Pancreas (tissue), 10 donors: ENCODE data around the gene ARL8B. TPM values are rescaled to one million over a fixed set of nuclear protein-coding genes. Genes with fewer than 3 reads are reported as not detected.

Experiments used
- ATAC-seq, 4 donors: fragments of 200-7000 bp; cut with Tn5 transposase; one replicate each; pipeline versions ENCODE4 v1.8.0 to v1.9.1; 2020; ENCODE audit warnings: mild to moderate bottlenecking in 4 of 4, moderate library complexity in 4 of 4
- DNase-seq, 6 donors: peaks; one replicate each; pipeline ENCODE4 v3.0.0-alpha.2; 2020
- FAIRE-seq: peaks from 2 replicates; lab custom pipeline; 2012; peaks lifted over from hg19 to GRCh38; lab: Jason Lieb, UNC
- H3K27ac ChIP-seq, 4 donors: fragments of 200-600 bp; sonication (generic); 1 replicate in 3 of 4; 2 replicates in 1 of 4; pipeline versions ENCODE4 v1.5.0 to v1.8.0; 2020
- H3K27me3 ChIP-seq, 4 donors: fragments of 200-600 bp; one replicate each; pipeline ENCODE4 v1.8.0; 2021
- H3K36me3 ChIP-seq, 3 donors: fragments of 200-600 bp; sonication (generic) in 1 of 3; one replicate each; pipeline versions ENCODE4 v1.5.0 to v1.8.0; 2020 to 2021
- H3K4me1 ChIP-seq, 3 donors: fragments of 200-600 bp; one replicate each; pipeline ENCODE4 v1.8.0; 2021
- H3K4me3 ChIP-seq, 4 donors: fragments of 200-600 bp; sonication (generic) in 2 of 4; one replicate each; pipeline versions ENCODE4 v1.5.0 to v1.8.0; 2020 to 2021
- H3K9me3 ChIP-seq, 4 donors: fragments of 200-600 bp; one replicate each; pipeline ENCODE4 v1.8.0; 2021
- CTCF ChIP-seq, 4 donors: fragments of 200-600 bp; sonication (generic) in 3 of 4; IDR thresholded peaks; one replicate each; pipeline versions ENCODE4 v1.5.0 to v1.8.0; 2021; ENCODE audit warnings: antibody characterized with exemption in 4 of 4
- WGBS, 2 donors: extraction: QIAGEN DNeasy Blood & Tissue Kit; methylation state at CpG; one replicate each; pipeline ENCODE4 v1.1.7; 2013; 5-methylcytosine and 5-hydroxymethylcytosine counted together
- intact Hi-C, 3 donors: fragments of 100-400 bp; cut with DNase I; formaldehyde crosslinking; loops; one replicate each; pipeline versions ENCODE4 v1.11.1 to v1.14.2; 2022
- polyA plus RNA-seq, 2 donors: library from polyadenylated mRNA; stranded (reverse); fragments of 200-250 nt; gene quantifications; one replicate each; pipeline ENCODE4 v1.2.3, GENCODE V29; 2013
- total RNA-seq, 6 donors: library from RNA; stranded (reverse); fragmentation: NEBNext Ultra II Directional in 4 of 6; extraction: Animal tissue kit (Norgen Biotek cat#: 25700) in 4 of 6; gene quantifications; one replicate each; pipeline versions ENCODE4 v1.2.1 to v1.2.4, GENCODE V29; 2021 to 2023
- donor health status: healthy with polysubstance abuse.
- donor health status: DM: no; HTN: no; CAD: no; lungs with moderate emphysema.
- donor health status: DM: no; HTN: no; CAD: no.
- donor health status: control.
- donor health status: control.
- donor health status: Bipolar disorder and iron deficiency.
- donor health status: DM: yes; HTN: yes; CAD: no.
- donor health status: DM: no; HTN: no; CAD: no.
- donor health status: DM: no; HTN: no; CAD: no.
- donor health status: DM: yes; HTN: yes; CAD: no.

The ARL8B gene
- total and polyA plus RNA-seq, 8 donors: 14.6 to 31.9 (median 24.4) TPM

- Histone ChIP-seq H3K27me3 (no peaks in the 10 kb centered on the region), H3K4me3 (no peak overlapping the region), H3K9me3 (no peaks in the 10 kb centered on the region), H3K4me1 (peaks cover 0 to 17% (median 7%) of the 10 kb centered on the region in 3 donors), H3K36me3 (no peaks in the 10 kb centered on the region), H3K27ac (no peak overlapping the region)
- FAIRE-seq (no peak), DNase-seq (no peak), ATAC-seq (no peak)
- intact Hi-C loops: loop anchor here in 1 of 3 donors (10.0 kb wide), 1 partner anchor 64 kb away; the partner anchor contains the start of gene EDEM1
- 66 to 72% methylated on average over 3 of the region's 3 CpGs for WGBS, 2 donors
- no peak for TF ChIP-seq CTCF (IDR thresholded peaks at IDR 0.05)
These were observed 1.6 kb upstream of the ARL8B start for GRCh38 chr3:5120446-5120845.

GRCh38 chr3:5122741-5123706 is 932 bp downstream of the ARL8B start:
- no peaks in the 10 kb centered on the region for H3K27me3 ChIP-seq
- FAIRE-seq (no peak), ATAC-seq (peak; percentile 52 to 68 (median 64)), DNase-seq (peak in 3 of 6 donors; percentile 18 to 37 (median 24))
- peaks cover 0 to 25% (median 12%) of the 10 kb centered on the region in 3 donors for H3K4me1 ChIP-seq
- WGBS, 2 donors: 1% methylated on average over 31 of the region's 31 CpGs
- no peak for TF ChIP-seq CTCF (IDR thresholded peaks at IDR 0.05)
- intact Hi-C loops: loop anchor here in 1 of 3 donors (10.0 kb wide), 1 partner anchor 62 kb away; the partner anchor contains the start of gene EDEM1
- H3K36me3 ChIP-seq: no peaks in the 10 kb centered on the region
- H3K9me3 ChIP-seq: no peaks in the 10 kb centered on the region
- H3K4me3 ChIP-seq: peak overlapping the region; percentile 93 to 99 (median 96)
- peak overlapping the region; percentile 62 to 87 (median 80) for H3K27ac ChIP-seq

- no peak for ATAC-seq
- Histone ChIP-seq H3K27ac (peak overlapping the region in 1 of 4 donors; percentile 87), H3K4me1 (peaks cover 0 to 25% (median 12%) of the 10 kb centered on the region in 3 donors), H3K9me3 (no peaks in the 10 kb centered on the region), H3K27me3 (no peaks in the 10 kb centered on the region), H3K36me3 (no peaks in the 10 kb centered on the region), H3K4me3 (peak overlapping the region in 1 of 4 donors; percentile 96)
- intact Hi-C loops: loop anchor here in 1 of 3 donors (10.0 kb wide), 1 partner anchor 61 kb away; the partner anchor contains the start of gene EDEM1
- WGBS, 2 donors: 81 to 85% methylated on average over 12 of the region's 12 CpGs
- TF ChIP-seq CTCF (IDR thresholded peaks at IDR 0.05): no peak
- no peak for FAIRE-seq
- DNase-seq: no peak
These were observed 1.8 kb downstream of the ARL8B start for GRCh38 chr3:5123937-5124336.

- DNase-seq (no peak), FAIRE-seq (no peak), ATAC-seq (no peak)
- Histone ChIP-seq H3K36me3 (no peaks in the 10 kb centered on the region), H3K27ac (peak overlapping the region in 1 of 4 donors; percentile 15), H3K9me3 (no peaks in the 10 kb centered on the region), H3K27me3 (no peaks in the 10 kb centered on the region), H3K4me1 (peaks cover 0 to 25% (median 12%) of the 10 kb centered on the region in 3 donors), H3K4me3 (no peak overlapping the region)
- intact Hi-C loops: loop anchor here in 1 of 3 donors (10.0 kb wide), 1 partner anchor 58 kb away; the partner anchor contains the start of gene EDEM1
- TF ChIP-seq CTCF (IDR thresholded peaks at IDR 0.05): no peak
These were observed 4.5 kb downstream of the ARL8B start for GRCh38 chr3:5126586-5126985.
